ENCODE data around the gene MOB4.
"Not testable (repeated sequence)": the region's sequence is repeated elsewhere in the genome, so short reads cannot be mapped to it uniquely, and the experiment has no call there.

The MOB4 gene

DNA sequence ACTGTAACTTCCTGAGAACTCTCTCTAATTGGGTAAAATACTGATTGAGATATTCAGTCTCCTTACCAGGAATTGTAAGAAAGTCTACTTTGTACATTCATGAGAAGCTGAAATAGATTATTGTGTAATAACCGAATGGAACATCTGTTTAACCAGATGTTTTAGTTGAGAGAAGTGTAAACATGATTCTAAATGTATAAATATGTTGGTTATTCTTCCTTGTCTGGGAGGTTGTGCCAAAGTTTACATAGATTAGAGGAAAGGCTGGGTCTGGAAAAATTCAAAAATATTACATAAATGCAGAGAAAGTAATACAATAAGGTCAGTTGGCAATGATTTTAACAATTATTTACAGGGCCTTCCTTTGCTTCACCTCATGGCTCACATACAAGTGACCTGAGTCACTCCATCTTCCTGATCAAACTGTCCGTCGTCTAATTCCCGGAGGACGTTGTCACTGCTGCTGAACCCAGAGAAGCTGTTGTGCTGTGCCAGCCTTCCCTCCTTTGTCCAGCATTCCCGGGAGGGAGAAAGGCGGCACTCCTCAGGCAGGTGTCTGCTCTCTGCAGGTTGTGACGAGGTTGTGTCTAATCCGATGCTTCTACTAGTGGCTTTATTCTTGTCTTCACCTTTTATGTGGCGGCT is 55.9 kb downstream of the MOB4 start:
- TF ChIP-seq, protein P1, sequence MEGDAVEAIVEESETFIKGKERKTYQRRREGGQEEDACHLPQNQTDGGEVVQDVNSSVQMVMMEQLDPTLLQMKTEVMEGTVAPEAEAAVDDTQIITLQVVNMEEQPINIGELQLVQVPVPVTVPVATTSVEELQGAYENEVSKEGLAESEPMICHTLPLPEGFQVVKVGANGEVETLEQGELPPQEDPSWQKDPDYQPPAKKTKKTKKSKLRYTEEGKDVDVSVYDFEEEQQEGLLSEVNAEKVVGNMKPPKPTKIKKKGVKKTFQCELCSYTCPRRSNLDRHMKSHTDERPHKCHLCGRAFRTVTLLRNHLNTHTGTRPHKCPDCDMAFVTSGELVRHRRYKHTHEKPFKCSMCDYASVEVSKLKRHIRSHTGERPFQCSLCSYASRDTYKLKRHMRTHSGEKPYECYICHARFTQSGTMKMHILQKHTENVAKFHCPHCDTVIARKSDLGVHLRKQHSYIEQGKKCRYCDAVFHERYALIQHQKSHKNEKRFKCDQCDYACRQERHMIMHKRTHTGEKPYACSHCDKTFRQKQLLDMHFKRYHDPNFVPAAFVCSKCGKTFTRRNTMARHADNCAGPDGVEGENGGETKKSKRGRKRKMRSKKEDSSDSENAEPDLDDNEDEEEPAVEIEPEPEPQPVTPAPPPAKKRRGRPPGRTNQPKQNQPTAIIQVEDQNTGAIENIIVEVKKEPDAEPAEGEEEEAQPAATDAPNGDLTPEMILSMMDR (IDR thresholded peaks at IDR 0.05; ENCODE audit: low read depth, low read length), result no peak
- DNase-seq (ENCODE audit: extremely low read depth, low read depth), result peak; percentile 49

DNA sequence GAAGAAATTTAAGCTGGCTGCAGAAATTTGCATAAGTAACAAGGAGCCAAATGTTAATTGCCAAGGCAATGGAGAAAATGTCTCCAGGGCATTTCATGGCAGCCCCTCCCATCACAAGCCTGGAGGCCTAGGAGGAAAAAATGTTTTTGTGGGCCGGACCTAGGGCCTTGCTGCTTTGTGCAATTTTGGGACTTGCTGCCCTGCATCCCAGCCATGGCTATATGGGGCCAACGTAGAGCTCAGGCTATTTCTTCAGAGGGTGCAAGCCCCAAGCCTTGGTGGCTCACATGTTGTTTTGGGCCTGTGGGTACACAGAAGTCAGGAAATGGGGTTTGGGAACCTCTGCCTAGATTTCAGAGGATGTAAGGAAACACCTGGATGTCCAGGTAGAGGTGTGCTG is 57.7 kb downstream of the MOB4 start:
- TF ChIP-seq, protein P1 (IDR thresholded peaks at IDR 0.05; ENCODE audit: low read depth, low read length), result no peak
- DNase-seq (ENCODE audit: extremely low read depth, low read depth), result no peak

DNA sequence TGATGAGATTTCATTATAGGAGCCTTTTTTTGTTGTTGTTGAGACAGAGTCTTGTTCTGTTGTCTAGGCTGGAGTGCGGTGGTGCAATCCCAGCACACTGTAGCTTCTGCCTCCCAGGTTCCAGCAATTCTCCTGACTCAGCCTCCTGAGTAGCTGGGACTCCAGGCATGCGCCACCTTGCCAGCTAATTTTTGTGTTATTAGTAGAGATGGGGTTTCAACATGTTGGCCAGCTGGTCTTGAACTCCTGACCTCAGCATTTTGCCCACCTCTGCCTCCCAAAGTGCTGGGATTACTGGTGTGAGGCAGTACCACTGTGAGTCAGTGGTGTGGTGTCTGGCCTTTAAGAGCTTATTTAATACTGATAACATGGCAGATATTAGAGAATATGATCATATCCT is 60.1 kb downstream of the MOB4 start:
- TF ChIP-seq, protein P1 (IDR thresholded peaks at IDR 0.05; ENCODE audit: low read depth, low read length), result no peak
- DNase-seq (ENCODE audit: extremely low read depth, low read depth), result no peak

DNA sequence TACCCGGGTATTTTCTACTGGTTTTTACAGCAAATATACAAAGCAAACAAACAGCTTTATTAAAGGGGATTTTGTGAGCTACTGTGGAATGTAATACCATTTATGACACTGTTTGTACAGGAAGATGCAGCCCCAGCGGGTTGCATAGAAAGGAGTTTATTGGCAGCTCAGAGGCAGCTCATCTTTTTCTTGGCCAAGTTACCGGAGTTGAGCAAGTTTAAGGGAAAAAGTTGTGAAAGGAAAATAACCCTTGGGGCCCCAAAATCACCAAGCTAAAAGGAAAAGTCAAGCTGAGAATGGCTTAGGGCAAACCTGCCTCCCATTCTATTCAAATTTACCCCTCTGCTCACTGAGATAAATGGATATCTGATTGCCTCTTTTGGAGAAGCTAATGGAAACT is 60.8 kb downstream of the MOB4 start:
- DNase-seq (ENCODE audit: extremely low read depth, low read depth), result no peak
- TF ChIP-seq, protein P1 (IDR thresholded peaks at IDR 0.05; ENCODE audit: low read depth, low read length), result no peak

DNA sequence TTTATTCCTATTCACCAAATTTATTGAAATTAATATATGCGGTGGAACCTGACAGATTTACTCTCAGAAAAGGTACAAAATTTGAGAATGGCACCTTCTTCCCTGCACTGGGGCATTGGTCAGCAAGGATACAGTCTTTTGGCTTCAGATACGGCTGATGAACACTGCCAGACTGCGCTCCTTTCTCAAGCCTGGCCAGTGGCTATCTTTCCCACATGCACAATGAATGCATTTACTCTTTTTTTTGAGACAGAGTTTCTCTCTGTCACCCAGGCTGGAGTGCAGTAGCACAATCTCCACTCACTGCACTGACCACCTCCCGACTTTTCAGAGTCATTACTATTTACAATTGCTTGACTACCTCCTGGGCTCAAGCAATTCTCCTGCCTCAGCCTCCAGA is 61.6 kb downstream of the MOB4 start:
- TF ChIP-seq, protein P1 (IDR thresholded peaks at IDR 0.05; ENCODE audit: low read depth, low read length), result no peak
- no peak for DNase-seq (ENCODE audit: extremely low read depth, low read depth)

DNA sequence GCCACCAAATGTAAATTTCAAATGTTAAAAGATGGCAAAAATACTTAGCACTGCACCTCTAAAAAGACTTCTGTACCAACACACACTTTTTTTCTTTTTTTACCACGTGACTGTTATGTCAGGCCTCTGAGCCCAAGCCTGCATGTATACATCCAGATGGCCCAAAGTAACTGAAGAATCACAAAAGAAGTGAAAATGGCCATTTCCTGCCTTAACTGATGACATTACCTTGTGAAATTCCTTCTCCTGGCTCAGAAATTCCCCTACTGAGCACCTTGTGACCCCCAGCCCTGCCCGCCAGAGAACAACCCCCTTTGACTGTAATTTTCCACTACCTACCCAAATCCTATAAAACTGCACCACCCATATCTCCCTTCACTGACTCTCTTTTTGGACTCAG is 62.4 kb downstream of the MOB4 start:
- not testable (repeated sequence) for DNase-seq (ENCODE audit: extremely low read depth, low read depth)

DNA sequence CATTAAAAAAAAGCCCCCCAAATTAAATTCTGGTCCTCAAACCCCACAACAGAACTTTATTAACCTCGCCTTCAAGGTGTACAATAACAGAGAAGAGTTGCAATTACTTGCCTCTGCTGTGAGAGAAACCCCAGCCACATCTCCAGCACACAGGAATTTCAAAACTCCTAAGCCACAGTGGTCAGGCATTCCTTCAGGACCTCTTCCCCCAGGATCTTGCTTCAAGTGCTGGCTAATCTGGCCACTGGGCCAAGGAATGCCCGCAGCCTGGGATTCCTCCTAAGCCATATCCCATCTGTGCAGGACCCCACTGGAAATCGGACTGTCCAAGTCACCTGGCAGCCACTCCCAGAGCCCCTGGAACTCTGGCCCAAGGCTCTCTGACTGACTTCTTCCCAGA is 64.3 kb downstream of the MOB4 start:
- DNase-seq (ENCODE audit: extremely low read depth, low read depth), result not testable (repeated sequence)

DNA sequence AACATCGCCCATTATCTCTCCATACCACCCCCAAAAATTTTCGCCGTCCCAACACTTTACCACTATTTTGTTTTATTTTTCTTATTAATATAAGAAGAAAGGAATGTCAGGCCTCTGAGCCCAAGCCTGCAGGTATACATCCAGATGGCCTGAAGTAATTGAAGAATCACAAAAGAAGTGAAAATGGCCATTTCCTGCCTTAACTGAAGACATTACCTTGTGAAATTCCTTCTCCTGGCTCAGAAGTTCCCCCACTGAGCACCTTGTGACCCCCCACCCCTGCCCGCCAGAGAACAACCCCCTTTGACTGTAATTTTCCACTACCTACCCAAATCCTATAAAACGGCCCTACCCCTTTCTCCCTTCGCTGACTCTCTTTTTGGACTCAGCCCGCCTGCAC is 71.4 kb downstream of the MOB4 start:
- not testable (repeated sequence) for DNase-seq (ENCODE audit: extremely low read depth, low read depth)

DNA sequence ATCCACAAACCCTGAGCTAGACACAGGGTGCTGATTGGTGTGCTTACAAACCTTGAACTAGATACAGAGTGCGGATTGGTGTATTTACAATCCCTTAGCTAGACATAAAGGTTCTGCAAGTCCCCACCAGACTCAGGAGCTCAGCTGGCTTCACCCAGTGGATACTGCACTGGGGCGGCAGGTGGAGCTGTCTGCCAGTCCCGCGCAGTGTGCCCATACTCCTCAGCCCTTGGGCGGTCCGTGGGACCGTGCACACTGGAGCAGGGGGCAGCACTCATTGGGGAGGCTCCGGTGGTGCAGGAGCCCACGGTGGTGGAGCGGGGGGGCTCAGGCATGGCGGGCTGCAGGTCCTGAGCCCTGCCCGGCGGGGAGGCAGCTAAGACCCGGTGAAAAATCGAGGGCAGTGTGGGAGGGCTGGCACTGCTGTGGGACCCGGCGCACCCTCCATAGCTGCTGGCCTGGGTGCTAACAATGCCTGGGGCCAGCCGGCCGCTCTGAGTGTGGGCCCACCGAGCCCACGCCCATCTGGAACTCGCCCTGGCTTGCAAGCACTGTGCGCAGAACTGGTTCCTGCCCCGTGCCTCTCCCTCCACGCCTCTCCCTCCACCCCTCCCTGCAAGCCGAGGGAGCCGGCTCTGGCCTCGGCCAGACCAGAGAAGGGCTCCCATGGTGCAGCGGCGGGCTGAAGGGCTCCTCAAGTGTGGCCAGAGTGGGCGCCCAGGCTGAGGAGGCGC is 75.6 kb downstream of the MOB4 start:
- TF ChIP-seq, protein P1 (IDR thresholded peaks at IDR 0.05; ENCODE audit: low read depth, low read length), result no peak
- no peak for DNase-seq (ENCODE audit: extremely low read depth, low read depth)
